Body of pancreas (tissue), 4 donors: ENCODE data around the gene ZNF66. TPM values are rescaled to one million over a fixed set of nuclear protein-coding genes. Genes with fewer than 3 reads are reported as not detected.

Experiments
- ATAC-seq: fragments of 150-250 bp; one replicate; pipeline ENCODE4 v1.9.1; 2016
- DNase-seq, 4 donors: peaks; one replicate each; pipeline ENCODE4 v3.0.0-alpha.2; 2019
- H3K27ac ChIP-seq, 4 donors: fragments of 200-600 bp; sonication (generic); 1 replicate in 3 of 4; 2 replicates in 1 of 4; pipeline versions ENCODE4 v1.5.1 to v1.6.1; 2016 to 2019; ENCODE audit warnings: mild to moderate bottlenecking in 1 of 4, mixed read lengths in 1 of 4, moderate library complexity in 1 of 4
- H3K27me3 ChIP-seq, 2 donors: fragments of 200-600 bp; sonication (generic); one replicate each; pipeline ENCODE4 v1.6.0; 2016; ENCODE audit warnings: mild to moderate bottlenecking in 1 of 2
- H3K36me3 ChIP-seq, 2 donors: fragments of 200-600 bp; sonication (generic); replicated peaks in 1 of 2; 2 replicates each; pipeline ENCODE4 v1.5.1; 2016; ENCODE audit warnings: low read depth in 2 of 2; ENCODE audit not compliant: insufficient read depth in 1 of 2
- H3K4me1 ChIP-seq: fragments of 200-600 bp; sonication (generic); one replicate; pipeline ENCODE4 v1.6.0; 2016
- H3K4me3 ChIP-seq, 2 donors: fragments of 200-600 bp; sonication (generic); 1 replicate in 1 of 2; 2 replicates in 1 of 2; pipeline ENCODE4 v1.5.1; 2016 to 2019
- H3K9me3 ChIP-seq, 3 donors: fragments of 200-600 bp; sonication (generic); 1 replicate in 2 of 3; 2 replicates in 1 of 3; pipeline ENCODE4 v1.5.1; 2016
- CTCF ChIP-seq, 7 experiments: fragments of 450-650 bp in 4 of 7; fragments of 200-600 bp in 3 of 7; sonication (generic) in 3 of 7; IDR thresholded peaks; one replicate each; pipeline ENCODE4 v1.5.1; 2016 to 2019; ENCODE audit warnings: antibody characterized with exemption in 7 of 7
- POLR2A ChIP-seq, 3 donors: fragments of 450-650 bp; IDR thresholded peaks; one replicate each; pipeline ENCODE4 v1.6.1; 2016; ENCODE audit warnings: antibody characterized with exemption in 3 of 3, mild to moderate bottlenecking in 2 of 3
- WGBS, 2 donors: methylation state at CpG; one replicate each; pipeline ENCODE4 v1.1.5; 2017; 5-methylcytosine and 5-hydroxymethylcytosine counted together
- intact Hi-C: fragments of 100-400 bp; cut with DNase I; formaldehyde crosslinking; loops from one replicate; pipeline ENCODE4 v1.15.1; 2023
- total RNA-seq, 2 donors: library from RNA; depleted of rRNA; stranded (reverse); fragments of >200 nt; gene quantifications; one replicate each; pipeline ENCODE4 v1.1.0, GENCODE V29; 2016

ZNF66 gene
- total RNA-seq, 2 donors from 2014 or later, result 7.8 to 14.5 TPM

DNA sequence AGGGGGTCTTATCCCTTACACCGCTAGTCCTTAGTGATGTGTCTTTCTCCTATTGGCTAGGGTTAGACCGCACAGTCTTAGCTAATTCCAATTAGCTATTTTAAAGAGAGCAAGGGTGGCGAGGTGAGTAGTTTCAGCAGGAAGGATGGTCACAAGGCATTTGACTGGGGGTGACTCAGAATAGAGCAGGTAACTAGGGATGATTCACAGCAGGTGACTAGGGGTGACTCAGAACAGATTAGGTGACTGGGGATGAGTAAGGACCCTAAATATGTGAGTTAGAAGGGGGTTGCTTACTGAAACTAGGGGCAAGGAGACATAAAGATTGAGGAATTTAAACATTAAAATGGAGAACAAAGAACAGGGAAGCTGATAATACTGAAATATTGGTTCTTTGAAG, 64.3 kb downstream of the ZNF66 start:
- DNase-seq, result no peak
- Histone ChIP-seq H3K27me3 (no peaks in the 10 kb centered on the region), H3K4me1 (no peaks in the 10 kb centered on the region), H3K27ac (no peak overlapping the region), H3K4me3 (no peak overlapping the region), H3K36me3 (no peaks in the 10 kb centered on the region), H3K9me3 (peaks cover 0 to 12% (median 0%) of the 10 kb centered on the region in 3 donors)
- WGBS, 2 donors, result 91 to 95% methylated on average over 3 of the region's 3 CpGs
- intact Hi-C loops, result no loop called here
- no peak for TF ChIP-seq POLR2A (IDR thresholded peaks at IDR 0.05)
- no peak for TF ChIP-seq CTCF (IDR thresholded peaks at IDR 0.05)
- no peak for ATAC-seq

Other genes starting within 250 kb of the ZNF66 start
- gene ZNF737, start 210.5 kb upstream of the ZNF66 start, total RNA-seq, result 10 to 100 TPM; 16.8 to 26.7 TPM
- 10 to 100 TPM in 1 of 2 donors, 1 to 10 TPM in 1; 4.0 to 11.4 TPM for gene ZNF626, start 114.7 kb upstream of the ZNF66 start, total RNA-seq
- 10 to 100 TPM in 1 of 2 donors, 1 to 10 TPM in 1; 9.2 to 15.3 TPM for gene ZNF85, start 146.9 kb downstream of the ZNF66 start, total RNA-seq
- gene ZNF430, start 244.4 kb downstream of the ZNF66 start, total RNA-seq, result 10 to 100 TPM in 1 of 2 donors, 1 to 10 TPM in 1; 4.0 to 11.4 TPM